A673 (cell line): ENCODE measurements around the gene NPW.

Experiments
- CTCF ChIP-seq: fragments of 300-800, 200-600 bp; sonication (generic); conservative IDR thresholded peaks from 2 replicates; pipeline ENCODE4 v1.5.1; 2017; ENCODE audit warnings: low read depth, mild to moderate bottlenecking, antibody characterized with exemption, low read length, moderate library complexity, mixed read lengths
- EZH2 ChIP-seq: fragments of 200-600 bp; sonication (generic); IDR thresholded peaks from 2 replicates; pipeline ENCODE4 v1.6.1; 2017; ENCODE audit warnings: borderline replicate concordance, low read depth, mild to moderate bottlenecking, mixed read lengths, antibody characterized with exemption, low read length; ENCODE audit not compliant: poor library complexity, severe bottlenecking

DNA sequence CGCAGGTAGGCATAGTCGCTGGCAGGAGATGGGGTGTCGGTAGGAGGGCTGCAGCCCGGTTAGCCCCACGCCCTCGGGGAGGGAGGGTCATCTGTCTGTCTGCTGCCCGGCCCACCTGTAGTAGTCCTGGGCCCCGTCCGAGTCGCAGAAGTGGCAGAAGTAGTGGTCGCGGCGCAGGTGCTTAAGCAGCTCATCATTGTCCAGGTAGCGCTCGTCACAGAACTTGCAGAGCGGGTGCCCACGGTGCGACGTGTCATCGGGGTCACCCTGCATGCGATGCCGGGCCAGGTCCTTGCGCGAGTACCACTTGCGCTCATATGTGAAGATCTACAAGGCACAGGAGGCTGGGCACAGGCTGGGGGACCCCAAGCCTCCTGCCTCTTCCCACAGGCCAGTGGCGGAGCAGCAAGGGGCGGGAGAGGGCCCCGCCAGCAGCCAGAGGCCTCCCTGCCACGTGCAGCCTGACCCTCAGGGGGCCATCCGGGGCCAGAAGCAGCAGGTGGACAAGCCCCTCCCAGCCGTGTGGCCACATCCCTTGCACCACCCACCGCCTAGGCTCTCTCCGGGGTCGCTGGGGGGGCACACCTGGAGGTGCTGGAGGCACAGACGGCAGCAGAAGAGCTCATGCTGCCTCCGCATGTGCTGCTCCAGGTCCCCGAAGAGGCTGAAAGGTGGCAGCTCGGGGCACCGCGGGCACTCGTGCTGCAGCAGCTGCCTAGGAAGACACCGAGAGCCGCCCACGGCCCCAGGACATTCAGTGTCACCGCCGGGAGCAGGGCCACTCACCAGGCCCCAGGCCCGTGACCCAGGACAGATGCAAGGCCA is 17.0 kb upstream of the NPW start:
- no peak for TF ChIP-seq CTCF
- TF ChIP-seq EZH2, result no peak
